ENCODE results near the gene MVD. TPM values are rescaled to one million over a fixed set of nuclear protein-coding genes. Genes with fewer than 3 reads are reported as not detected.
A peak's percentile ranks its signal among the peaks of the same experiment; 100 is the strongest.

Gene MVD
- total and polyA plus RNA-seq, 10 donors: 24.1 to 74.9 (median 37.1) TPM

GRCh38 chr16:88686062-88686438 lies 23.2 kb upstream of the MVD start:
- DNase-seq: peak; percentile 92
- Histone ChIP-seq H3K9me3 (no peaks in the 10 kb centered on the region), H3K27ac (peak overlapping the region; percentile 68 to 94 (median 81)), H3K27me3 (replicated peaks in 1 of 7) (peaks cover 0 to 67% (median 13%) of the 10 kb centered on the region in 7 donors), H3K4me3 (peak overlapping the region; percentile 59 to 91 (median 70)), H3K4me1 (peaks cover 26 to 69% (median 54%) of the 10 kb centered on the region in 6 donors), H3K36me3 (peaks cover 0 to 2% (median 0%) of the 10 kb centered on the region in 6 donors)
- intact Hi-C loops (cut with DNase I; ENCODE audit: low total_unique reads): no loop called here
- TF ChIP-seq POLR2AphosphoS5 (IDR thresholded peaks at IDR 0.05): no peak
- TF ChIP-seq CTCF (IDR thresholded peaks at IDR 0.05 in 8 of 11, conservative IDR thresholded peaks at IDR 0.05 in 3 of 11): no peak
- no peak for TF ChIP-seq POLR2A (IDR thresholded peaks at IDR 0.05)
- 0 to 2% (median 1%) methylated on average over 11 to 25 of the region's 25 CpGs for WGBS, 5 donors

DNA sequence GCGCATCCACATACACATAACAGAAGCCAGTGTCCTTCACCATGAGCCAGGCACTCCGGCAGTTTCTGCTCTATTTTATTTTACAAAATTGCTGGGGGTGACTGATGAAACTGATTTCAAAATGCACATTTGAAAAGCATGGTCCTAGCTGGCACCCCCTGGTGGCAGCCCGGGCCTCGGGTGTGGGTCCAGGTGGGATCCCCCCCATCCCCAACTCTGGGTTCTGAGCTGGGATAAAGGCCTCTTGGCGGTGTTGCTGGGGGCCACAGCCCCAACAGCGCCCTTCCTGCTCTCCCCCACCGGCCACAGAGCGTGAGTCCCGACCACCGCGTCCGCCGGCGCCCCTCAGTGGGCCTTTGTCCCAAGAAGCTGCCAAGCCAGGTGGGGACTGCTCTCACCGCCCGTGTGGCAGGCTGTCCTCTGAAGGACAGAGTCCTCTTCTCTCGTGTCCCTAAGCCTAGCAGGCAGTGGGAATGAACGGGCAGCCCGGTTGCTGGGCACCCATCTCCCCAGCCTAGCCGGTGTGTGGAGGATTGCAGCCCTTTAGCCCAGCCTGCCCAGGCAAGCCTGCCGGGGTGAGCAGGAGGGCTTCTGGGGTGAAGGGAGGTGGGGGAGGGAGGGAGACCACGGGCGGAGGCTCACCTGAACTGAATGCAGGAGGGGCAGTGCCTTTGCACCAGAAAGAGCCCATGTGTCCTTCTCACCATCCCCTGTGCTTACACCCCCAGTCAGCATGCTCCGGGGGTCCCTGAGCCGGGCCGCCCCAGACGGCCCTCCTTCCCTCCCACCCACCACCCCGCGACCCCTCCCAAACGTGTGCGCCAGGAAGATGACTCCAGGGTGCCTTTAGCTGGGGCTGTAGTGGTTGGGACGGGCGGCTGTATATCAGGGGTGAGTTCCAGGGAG lies 22.5 kb upstream of the MVD start:
- WGBS, 5 donors: 5 to 14% (median 5%) methylated on average over 27 to 33 of the region's 33 CpGs
- TF ChIP-seq POLR2A (IDR thresholded peaks at IDR 0.05) (no peak), CTCF (IDR thresholded peaks at IDR 0.05 in 8 of 11, conservative IDR thresholded peaks at IDR 0.05 in 3 of 11) (peak in 9 of 11 experiments; percentile 44 to 83 (median 67)), POLR2AphosphoS5 (IDR thresholded peaks at IDR 0.05) (peak; percentile 10 to 51 (median 14))
- Histone ChIP-seq H3K4me3 (peak overlapping the region; percentile 59 to 91 (median 70)), H3K36me3 (peaks cover 0 to 9% (median 0%) of the 10 kb centered on the region in 6 donors), H3K27me3 (replicated peaks in 1 of 7) (peaks cover 0 to 71% (median 13%) of the 10 kb centered on the region in 7 donors), H3K27ac (peak overlapping the region in 7 of 8 donors; percentile 76 to 94 (median 82)), H3K4me1 (peaks cover 30 to 70% (median 58%) of the 10 kb centered on the region in 6 donors), H3K9me3 (no peaks in the 10 kb centered on the region)
- intact Hi-C loops (cut with DNase I; ENCODE audit: low total_unique reads): no loop called here
- peak; percentile 87 for DNase-seq

- peaks cover 0 to 11% (median 0%) of the 10 kb centered on the region in 6 donors for H3K36me3 ChIP-seq
- peak overlapping the region in 5 of 8 donors; percentile 76 to 94 (median 89) for H3K27ac ChIP-seq
- 61 to 79% (median 71%) methylated on average over 13 to 15 of the region's 15 CpGs for WGBS, 5 donors
- peak; percentile 76 for DNase-seq
- H3K4me3 ChIP-seq: peak overlapping the region in 5 of 8 donors; percentile 59 to 91 (median 67)
- H3K4me1 ChIP-seq: peaks cover 30 to 77% (median 62%) of the 10 kb centered on the region in 6 donors
- TF ChIP-seq POLR2AphosphoS5 (IDR thresholded peaks at IDR 0.05) (no peak), POLR2A (IDR thresholded peaks at IDR 0.05) (no peak), CTCF (IDR thresholded peaks at IDR 0.05 in 8 of 11, conservative IDR thresholded peaks at IDR 0.05 in 3 of 11) (no peak)
- no peaks in the 10 kb centered on the region for H3K9me3 ChIP-seq
- H3K27me3 ChIP-seq (replicated peaks in 1 of 7): peaks cover 0 to 71% (median 13%) of the 10 kb centered on the region in 7 donors
- intact Hi-C loops (cut with DNase I; ENCODE audit: low total_unique reads): no loop called here
Measured at GRCh38 chr16:88684569-88685155, 21.8 kb upstream of the MVD start.

Measured in spleen (tissue), 11 donors.